ENCODE measurements around the gene ANK3.

DNA sequence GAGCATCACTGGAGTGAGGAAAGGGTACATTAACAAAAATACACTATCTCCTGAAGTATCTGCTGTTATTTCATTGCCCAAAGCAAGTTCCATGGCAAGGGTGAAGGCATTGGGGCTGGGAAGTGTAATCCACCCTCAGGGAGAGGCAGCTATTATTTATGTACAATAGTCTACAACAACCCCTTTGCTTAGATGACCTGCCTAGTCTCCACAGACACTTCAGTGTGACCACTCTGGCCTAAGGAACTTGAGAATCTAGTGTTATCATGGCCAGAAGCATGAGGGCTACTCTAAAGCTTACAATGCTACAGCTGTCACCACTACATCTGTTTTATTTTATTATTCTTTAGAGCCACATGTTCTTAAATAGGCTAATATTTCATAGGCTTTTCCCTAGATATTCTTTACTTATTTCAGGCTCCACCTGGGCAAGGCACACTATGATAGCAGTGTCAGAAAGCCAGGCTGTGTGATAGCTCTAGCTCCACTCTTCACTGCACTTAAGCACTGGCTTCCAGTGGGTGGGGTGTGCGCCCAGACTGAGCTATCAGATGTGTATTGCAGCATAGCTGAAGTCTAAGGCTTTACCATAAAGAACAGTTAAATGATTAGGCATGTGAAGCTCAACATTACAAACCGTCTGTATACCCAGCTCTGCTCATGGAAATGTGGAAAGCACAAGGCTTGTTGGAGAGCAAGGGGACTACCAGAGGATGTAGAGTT lies 366.4 kb downstream of the ANK3 start:
- TF ChIP-seq, protein P1, sequence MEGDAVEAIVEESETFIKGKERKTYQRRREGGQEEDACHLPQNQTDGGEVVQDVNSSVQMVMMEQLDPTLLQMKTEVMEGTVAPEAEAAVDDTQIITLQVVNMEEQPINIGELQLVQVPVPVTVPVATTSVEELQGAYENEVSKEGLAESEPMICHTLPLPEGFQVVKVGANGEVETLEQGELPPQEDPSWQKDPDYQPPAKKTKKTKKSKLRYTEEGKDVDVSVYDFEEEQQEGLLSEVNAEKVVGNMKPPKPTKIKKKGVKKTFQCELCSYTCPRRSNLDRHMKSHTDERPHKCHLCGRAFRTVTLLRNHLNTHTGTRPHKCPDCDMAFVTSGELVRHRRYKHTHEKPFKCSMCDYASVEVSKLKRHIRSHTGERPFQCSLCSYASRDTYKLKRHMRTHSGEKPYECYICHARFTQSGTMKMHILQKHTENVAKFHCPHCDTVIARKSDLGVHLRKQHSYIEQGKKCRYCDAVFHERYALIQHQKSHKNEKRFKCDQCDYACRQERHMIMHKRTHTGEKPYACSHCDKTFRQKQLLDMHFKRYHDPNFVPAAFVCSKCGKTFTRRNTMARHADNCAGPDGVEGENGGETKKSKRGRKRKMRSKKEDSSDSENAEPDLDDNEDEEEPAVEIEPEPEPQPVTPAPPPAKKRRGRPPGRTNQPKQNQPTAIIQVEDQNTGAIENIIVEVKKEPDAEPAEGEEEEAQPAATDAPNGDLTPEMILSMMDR (optimal IDR thresholded peaks at IDR 0.05 in 1 of 3, IDR thresholded peaks at IDR 0.05 in 1 of 3, conservative IDR thresholded peaks at IDR 0.05 in 1 of 3; ENCODE audit: extremely low read depth in 1 of 3, insufficient read depth in 2 of 3, low read length in 3 of 3) = no peak
- TF ChIP-seq EZH2 (IDR thresholded peaks at IDR 0.05; ENCODE audit: low read length) = no peak

Measured in keratinocyte (primary cell).